ENCODE data around the gene LRRC10B. TPM values are rescaled to one million over a fixed set of nuclear protein-coding genes. Genes with fewer than 3 reads are reported as not detected.

LRRC10B gene
- total RNA-seq, 1 donor, result not detected

DNA sequence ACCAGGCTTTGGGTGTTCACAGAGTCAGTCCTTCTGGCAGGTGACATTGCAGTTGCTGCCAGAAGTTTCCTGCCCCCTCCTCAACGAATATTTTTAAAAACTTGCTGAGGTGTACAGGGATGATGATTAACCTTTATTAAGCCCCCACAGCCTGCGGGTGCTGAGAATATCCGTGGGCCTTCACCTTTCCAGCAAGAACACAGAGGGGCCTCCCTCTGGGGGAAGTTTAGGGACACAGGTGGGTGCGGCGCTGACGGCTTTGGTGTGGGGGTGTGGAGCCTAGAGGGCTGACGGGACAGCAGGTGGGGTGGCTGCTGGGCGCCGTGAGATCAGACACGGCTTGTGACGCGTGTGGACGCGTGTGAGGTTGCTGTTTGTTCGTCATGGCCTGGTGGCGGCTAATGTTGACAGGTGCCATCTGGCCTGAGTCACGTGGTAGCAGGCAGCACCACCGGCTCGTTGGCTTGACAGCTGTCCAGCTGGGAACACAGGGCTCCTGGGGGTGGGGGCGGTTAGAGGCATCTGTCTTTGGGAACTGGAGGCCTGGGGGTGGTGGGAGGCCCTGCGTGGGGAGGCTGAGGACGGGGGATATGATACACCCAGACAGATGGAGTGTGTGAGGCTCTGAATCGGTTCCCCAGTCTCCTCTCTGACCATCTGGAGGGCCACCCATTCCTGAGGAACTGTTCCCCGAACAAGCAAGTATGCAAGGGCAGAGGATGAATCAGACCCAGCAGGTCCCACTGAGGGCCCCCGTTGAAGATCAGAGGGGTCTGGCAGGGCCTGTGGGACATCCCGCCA, 12.5 kb upstream of the LRRC10B start:
- no peaks in the 10 kb centered on the region for H3K27me3 ChIP-seq (ENCODE audit: insufficient read depth, low read length)
- no peaks in the 10 kb centered on the region for H3K9me3 ChIP-seq (ENCODE audit: low read depth, low read length)
- no peak overlapping the region for H3K4me3 ChIP-seq (ENCODE audit: low read length)
- H3K4me1 ChIP-seq (ENCODE audit: insufficient read depth, low read length), result no peaks in the 10 kb centered on the region

GRCh38 chr11:61496602-61497400, 11.7 kb upstream of the LRRC10B start:
- H3K9me3 ChIP-seq (ENCODE audit: low read depth, low read length), result no peaks in the 10 kb centered on the region

GRCh38 chr11:61497473-61497872, 11.1 kb upstream of the LRRC10B start:
- Histone ChIP-seq H3K4me3 (ENCODE audit: low read length) (no peak overlapping the region), H3K27me3 (ENCODE audit: insufficient read depth, low read length) (no peaks in the 10 kb centered on the region), H3K9me3 (ENCODE audit: low read depth, low read length) (no peaks in the 10 kb centered on the region), H3K4me1 (ENCODE audit: insufficient read depth, low read length) (no peaks in the 10 kb centered on the region)

More at GRCh38 chr11:61496602-61497400, 11.7 kb upstream of the LRRC10B start:
- H3K27me3 ChIP-seq (ENCODE audit: insufficient read depth, low read length), result no peaks in the 10 kb centered on the region
- no peak overlapping the region for H3K4me3 ChIP-seq (ENCODE audit: low read length)
- no peaks in the 10 kb centered on the region for H3K4me1 ChIP-seq (ENCODE audit: insufficient read depth, low read length)

GRCh38 chr11:61497876-61498275, 10.7 kb upstream of the LRRC10B start:
- H3K4me1 ChIP-seq (ENCODE audit: insufficient read depth, low read length), result no peaks in the 10 kb centered on the region
- H3K27me3 ChIP-seq (ENCODE audit: insufficient read depth, low read length), result no peaks in the 10 kb centered on the region
- no peaks in the 10 kb centered on the region for H3K9me3 ChIP-seq (ENCODE audit: low read depth, low read length)
- H3K4me3 ChIP-seq (ENCODE audit: low read length), result no peak overlapping the region

- Histone ChIP-seq H3K4me3 (ENCODE audit: low read length) (no peak overlapping the region), H3K27me3 (ENCODE audit: insufficient read depth, low read length) (no peaks in the 10 kb centered on the region), H3K9me3 (ENCODE audit: low read depth, low read length) (no peaks in the 10 kb centered on the region), H3K4me1 (ENCODE audit: insufficient read depth, low read length) (no peaks in the 10 kb centered on the region)
Observed at GRCh38 chr11:61498767-61499341, 9.7 kb upstream of the LRRC10B start.

GRCh38 chr11:61499816-61500491, 8.6 kb upstream of the LRRC10B start:
- no peaks in the 10 kb centered on the region for H3K4me1 ChIP-seq (ENCODE audit: insufficient read depth, low read length)
- H3K9me3 ChIP-seq (ENCODE audit: low read depth, low read length), result no peaks in the 10 kb centered on the region
- no peak overlapping the region for H3K4me3 ChIP-seq (ENCODE audit: low read length)
- peaks cover 1% of the 10 kb centered on the region for H3K27me3 ChIP-seq (ENCODE audit: insufficient read depth, low read length)

- H3K9me3 ChIP-seq (ENCODE audit: low read depth, low read length), result no peaks in the 10 kb centered on the region
- H3K4me3 ChIP-seq (ENCODE audit: low read length), result no peak overlapping the region
- peaks cover 18% of the 10 kb centered on the region for H3K27me3 ChIP-seq (ENCODE audit: insufficient read depth, low read length)
- H3K4me1 ChIP-seq (ENCODE audit: insufficient read depth, low read length), result no peaks in the 10 kb centered on the region
Observed at GRCh38 chr11:61502522-61502921, 6.0 kb upstream of the LRRC10B start.

- peaks cover 5% of the 10 kb centered on the region for H3K4me1 ChIP-seq (ENCODE audit: insufficient read depth, low read length)
- peaks cover 25% of the 10 kb centered on the region for H3K27me3 ChIP-seq (ENCODE audit: insufficient read depth, low read length)
- no peaks in the 10 kb centered on the region for H3K9me3 ChIP-seq (ENCODE audit: low read depth, low read length)
- H3K4me3 ChIP-seq (ENCODE audit: low read length), result no peak overlapping the region
Observed at GRCh38 chr11:61503135-61503770, 5.3 kb upstream of the LRRC10B start.

DNA sequence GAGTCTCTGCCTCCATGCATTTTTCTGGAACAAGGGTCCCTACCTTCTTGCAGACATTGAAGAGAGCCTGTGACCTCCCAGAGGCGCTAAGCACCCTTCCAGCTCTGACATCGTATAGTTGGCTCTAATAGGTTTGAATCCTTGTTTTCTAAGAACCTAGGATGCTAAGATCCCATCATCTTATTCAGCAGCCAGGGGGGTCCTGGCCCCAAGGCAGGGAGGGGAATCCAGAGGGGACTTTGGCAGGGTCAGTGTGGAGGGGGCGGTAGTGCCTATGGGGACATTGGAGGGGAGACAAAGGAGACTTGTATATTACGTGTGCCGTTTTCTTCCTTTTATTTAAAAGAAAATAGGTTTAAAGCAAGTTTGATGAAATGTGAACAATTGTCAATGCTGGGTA, 3.4 kb upstream of the LRRC10B start:
- Histone ChIP-seq H3K4me1 (ENCODE audit: insufficient read depth, low read length) (peaks cover 17% of the 10 kb centered on the region), H3K9me3 (ENCODE audit: low read depth, low read length) (no peaks in the 10 kb centered on the region), H3K27me3 (ENCODE audit: insufficient read depth, low read length) (peaks cover 36% of the 10 kb centered on the region), H3K4me3 (ENCODE audit: low read length) (no peak overlapping the region)

DNA sequence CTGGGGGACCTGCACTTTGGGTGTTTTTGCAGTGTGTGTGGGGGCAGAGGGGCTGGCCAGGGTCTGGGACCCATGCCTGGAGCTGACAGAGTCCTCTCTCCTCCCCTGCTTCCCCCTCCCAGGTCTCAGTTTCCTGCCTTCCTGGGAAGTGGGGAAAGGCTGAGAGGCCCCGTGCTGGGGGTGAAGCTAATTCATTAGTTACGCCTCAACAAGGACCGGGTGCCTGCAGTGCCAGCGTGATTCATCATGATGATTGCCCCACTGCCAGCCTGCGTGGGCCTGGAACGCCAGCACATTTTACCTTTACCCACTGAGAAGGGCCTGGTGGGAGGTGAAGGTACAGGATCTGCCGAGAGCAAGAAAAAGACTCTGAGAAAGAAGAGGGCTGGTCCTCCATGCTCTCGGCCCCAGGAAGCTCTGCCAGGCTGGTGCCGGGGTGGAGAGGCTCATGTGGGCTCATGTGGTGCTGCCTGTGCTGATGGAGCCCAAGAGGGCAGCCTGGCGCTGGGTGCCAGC, 2.9 kb upstream of the LRRC10B start:
- no peak overlapping the region for H3K4me3 ChIP-seq (ENCODE audit: low read length)
- no peaks in the 10 kb centered on the region for H3K9me3 ChIP-seq (ENCODE audit: low read depth, low read length)
- H3K27me3 ChIP-seq (ENCODE audit: insufficient read depth, low read length), result peaks cover 42% of the 10 kb centered on the region
- peaks cover 17% of the 10 kb centered on the region for H3K4me1 ChIP-seq (ENCODE audit: insufficient read depth, low read length)

- no peak overlapping the region for H3K4me3 ChIP-seq (ENCODE audit: low read length)
Observed at GRCh38 chr11:61507012-61507768, 1.4 kb upstream of the LRRC10B start.

DNA sequence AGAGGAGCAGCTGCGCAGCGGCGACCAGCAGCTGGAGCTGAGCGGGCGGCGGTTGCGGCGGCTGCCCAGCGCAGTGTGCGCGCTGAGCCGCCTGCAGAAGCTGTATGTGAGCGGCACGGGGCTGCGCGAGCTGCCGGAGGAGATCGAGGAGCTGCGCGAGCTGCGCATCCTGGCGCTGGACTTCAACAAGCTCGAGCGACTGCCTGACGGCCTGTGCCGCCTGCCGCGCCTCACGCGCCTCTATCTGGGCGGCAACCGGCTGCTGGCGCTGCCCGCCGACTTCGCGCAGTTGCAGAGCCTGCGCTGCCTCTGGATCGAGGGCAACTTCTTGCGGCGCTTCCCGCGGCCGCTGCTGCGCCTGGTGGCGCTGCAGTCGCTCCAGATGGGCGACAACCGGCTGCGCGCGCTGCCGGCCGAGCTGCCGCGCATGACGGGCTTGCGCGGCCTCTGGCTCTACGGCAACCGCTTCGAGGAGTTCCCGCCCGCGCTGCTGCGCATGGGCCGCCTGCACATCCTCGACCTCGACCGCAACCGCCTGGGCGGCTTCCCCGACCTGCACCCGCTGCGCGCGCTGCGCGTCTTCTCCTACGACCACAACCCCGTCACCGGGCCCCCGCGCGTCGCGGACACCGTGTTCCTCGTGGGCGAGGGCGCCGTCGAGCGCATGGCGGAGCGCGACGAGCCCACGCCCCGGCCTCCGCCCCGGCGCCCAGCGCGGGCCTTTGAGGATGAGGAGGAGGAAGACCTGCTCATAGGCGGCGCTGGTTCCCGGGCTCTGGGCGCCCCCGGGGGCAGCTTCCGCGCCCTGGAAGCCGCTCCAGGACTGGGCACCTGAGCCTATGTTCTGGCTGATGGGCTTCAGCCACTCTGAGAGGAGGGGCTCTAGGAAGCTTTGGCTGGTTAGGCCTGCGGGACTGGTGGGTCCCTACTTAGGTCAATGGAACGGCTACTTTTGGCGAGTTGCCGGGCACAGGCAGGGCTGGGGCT, 787 bp downstream of the LRRC10B start:
- no peak overlapping the region for H3K4me3 ChIP-seq (ENCODE audit: low read length)
- H3K9me3 ChIP-seq (ENCODE audit: low read depth, low read length), result no peaks in the 10 kb centered on the region
- H3K27me3 ChIP-seq (ENCODE audit: insufficient read depth, low read length), result peaks cover 44% of the 10 kb centered on the region
- H3K4me1 ChIP-seq (ENCODE audit: insufficient read depth, low read length), result peaks cover 17% of the 10 kb centered on the region

More at GRCh38 chr11:61507012-61507768, 1.4 kb upstream of the LRRC10B start:
- peaks cover 17% of the 10 kb centered on the region for H3K4me1 ChIP-seq (ENCODE audit: insufficient read depth, low read length)
- no peaks in the 10 kb centered on the region for H3K9me3 ChIP-seq (ENCODE audit: low read depth, low read length)
- peaks cover 44% of the 10 kb centered on the region for H3K27me3 ChIP-seq (ENCODE audit: insufficient read depth, low read length)
